ENCODE results near the gene ZNF48.

DNA sequence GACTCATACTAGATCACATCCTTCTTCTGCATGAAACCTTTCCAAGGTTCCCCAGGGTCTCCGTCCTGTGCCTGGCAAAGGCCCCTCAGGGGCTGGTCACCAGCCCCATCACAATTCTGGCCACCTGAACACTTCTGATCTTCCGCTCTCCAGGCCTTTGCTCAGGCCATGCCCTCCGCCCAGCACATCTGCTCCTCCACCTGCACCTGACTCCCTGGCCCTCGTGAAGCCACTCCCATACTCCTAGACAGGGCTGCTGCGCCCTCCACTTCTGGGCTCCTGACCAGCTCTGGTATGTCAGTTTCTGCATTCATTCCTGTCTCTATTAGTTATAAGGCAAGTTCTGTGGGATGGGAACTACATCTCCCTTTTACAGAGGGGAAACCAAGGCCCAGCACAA lies 22.5 kb upstream of the ZNF48 start:
- TF ChIP-seq POLR2A (IDR thresholded peaks at IDR 0.05): no peak
- TF ChIP-seq CTCF (IDR thresholded peaks at IDR 0.05): no peak
- TF ChIP-seq POLR2AphosphoS5 (IDR thresholded peaks at IDR 0.05): no peak
- no peak for TF ChIP-seq EP300 (IDR thresholded peaks at IDR 0.05)

All from stomach (tissue), 4 donors.